ENCODE measurements around the gene CWC25. TPM values are rescaled to one million over a fixed set of nuclear protein-coding genes. Genes with fewer than 3 reads are reported as not detected.

The CWC25 gene
- total RNA-seq, 1 experiment from 2014 or later: 18.2 TPM

DNA sequence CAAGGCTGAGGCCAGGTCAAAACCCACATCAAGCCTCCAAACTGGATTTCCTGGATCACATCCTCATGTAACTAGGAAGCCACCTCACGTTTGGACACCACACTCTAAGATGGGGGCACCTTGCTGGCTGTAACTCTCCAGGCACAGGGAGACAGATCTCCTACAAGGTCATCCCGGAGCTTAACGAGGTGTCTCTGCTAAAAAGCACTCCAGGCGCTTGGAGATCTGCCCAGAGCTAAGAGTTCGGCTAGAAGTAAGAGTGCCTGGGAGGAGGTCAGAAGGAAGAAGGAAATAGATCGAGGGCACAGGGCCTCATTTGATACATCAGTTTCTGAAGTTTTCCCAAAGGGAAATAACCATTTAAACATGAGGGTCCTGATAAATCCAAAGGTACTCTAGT is 56.7 kb downstream of the CWC25 start:
- H3K4me1 Mint-ChIP-seq (ENCODE audit: low read depth, unreplicated experiment): no peaks in the 10 kb centered on the region
- Histone ChIP-seq H3K27me3 (replicated peaks; ENCODE audit: control insufficient read depth, insufficient read depth, low read length) (no peaks in the 10 kb centered on the region), H3K9me3 (no peaks in the 10 kb centered on the region), H3K36me3 (ENCODE audit: control insufficient read depth, insufficient read depth, low read length) (peaks cover 2% of the 10 kb centered on the region; the same call in 1 of the 2 replicates), H3K4me1 (no peaks in the 10 kb centered on the region), H3K4me3 (ENCODE audit: low read depth, low read length) (no peak overlapping the region)
- H3K36me3 Mint-ChIP-seq (ENCODE audit: insufficient read depth, unreplicated experiment): peaks cover 64% of the 10 kb centered on the region
- no peaks in the 10 kb centered on the region for H3K9me3 Mint-ChIP-seq (ENCODE audit: unreplicated experiment)
- intact Hi-C loops (cut with micrococcal nuclease; ENCODE audit: unreplicated experiment): no loop called here
- DNase-seq: no peak
- no peak overlapping the region for H3K4me3 Mint-ChIP-seq (ENCODE audit: unreplicated experiment)
- POLR2A ChIA-PET: no interaction called here
- no peak overlapping the region for H3K27ac Mint-ChIP-seq (ENCODE audit: unreplicated experiment)
- CTCF ChIA-PET: no interaction called here
- TF ChIP-seq, protein P1, sequence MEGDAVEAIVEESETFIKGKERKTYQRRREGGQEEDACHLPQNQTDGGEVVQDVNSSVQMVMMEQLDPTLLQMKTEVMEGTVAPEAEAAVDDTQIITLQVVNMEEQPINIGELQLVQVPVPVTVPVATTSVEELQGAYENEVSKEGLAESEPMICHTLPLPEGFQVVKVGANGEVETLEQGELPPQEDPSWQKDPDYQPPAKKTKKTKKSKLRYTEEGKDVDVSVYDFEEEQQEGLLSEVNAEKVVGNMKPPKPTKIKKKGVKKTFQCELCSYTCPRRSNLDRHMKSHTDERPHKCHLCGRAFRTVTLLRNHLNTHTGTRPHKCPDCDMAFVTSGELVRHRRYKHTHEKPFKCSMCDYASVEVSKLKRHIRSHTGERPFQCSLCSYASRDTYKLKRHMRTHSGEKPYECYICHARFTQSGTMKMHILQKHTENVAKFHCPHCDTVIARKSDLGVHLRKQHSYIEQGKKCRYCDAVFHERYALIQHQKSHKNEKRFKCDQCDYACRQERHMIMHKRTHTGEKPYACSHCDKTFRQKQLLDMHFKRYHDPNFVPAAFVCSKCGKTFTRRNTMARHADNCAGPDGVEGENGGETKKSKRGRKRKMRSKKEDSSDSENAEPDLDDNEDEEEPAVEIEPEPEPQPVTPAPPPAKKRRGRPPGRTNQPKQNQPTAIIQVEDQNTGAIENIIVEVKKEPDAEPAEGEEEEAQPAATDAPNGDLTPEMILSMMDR (IDR thresholded peaks at IDR 0.05; ENCODE audit: insufficient read depth in 1 of 2, low read depth in 1 of 2, low read length in 1 of 2, severe bottlenecking in 1 of 2, unreplicated experiment in 1 of 2): no peak
- no peaks in the 10 kb centered on the region for H3K27me3 Mint-ChIP-seq (ENCODE audit: insufficient read depth, unreplicated experiment)
- no TSS peak for BruUV-seq (replicated peaks)

DNA sequence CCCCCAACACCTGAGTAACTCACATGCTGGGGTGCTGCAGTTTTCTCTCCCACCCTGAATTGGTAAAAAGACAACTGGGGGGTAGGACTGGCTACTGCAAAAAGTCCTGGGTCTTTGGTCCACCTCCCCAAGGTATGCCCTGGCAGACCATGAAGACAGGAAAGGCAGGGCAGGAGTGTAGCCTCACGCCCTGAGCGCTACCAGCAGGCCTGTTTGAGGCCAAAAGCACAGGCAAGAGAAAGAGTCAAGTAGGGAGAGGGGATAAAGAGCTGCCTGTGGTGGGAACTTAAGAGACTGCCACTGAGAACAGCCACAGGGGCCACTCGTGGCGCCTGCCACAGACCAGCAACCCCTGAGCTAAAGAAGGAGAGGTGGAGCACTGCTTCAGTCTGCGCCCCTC is 58.8 kb downstream of the CWC25 start:
- Mint-ChIP-seq H3K27ac (ENCODE audit: unreplicated experiment) (no peak overlapping the region), H3K4me1 (ENCODE audit: low read depth, unreplicated experiment) (no peaks in the 10 kb centered on the region), H3K4me3 (ENCODE audit: unreplicated experiment) (no peak overlapping the region), H3K36me3 (ENCODE audit: insufficient read depth, unreplicated experiment) (peaks cover 75% of the 10 kb centered on the region), H3K9me3 (ENCODE audit: unreplicated experiment) (no peaks in the 10 kb centered on the region), H3K27me3 (ENCODE audit: insufficient read depth, unreplicated experiment) (no peaks in the 10 kb centered on the region)
- Histone ChIP-seq H3K36me3 (ENCODE audit: control insufficient read depth, insufficient read depth, low read length) (peaks cover 2% of the 10 kb centered on the region; the same call in 1 of the 2 replicates), H3K27me3 (replicated peaks; ENCODE audit: control insufficient read depth, insufficient read depth, low read length) (no peaks in the 10 kb centered on the region), H3K9me3 (no peaks in the 10 kb centered on the region), H3K4me3 (ENCODE audit: low read depth, low read length) (no peak overlapping the region), H3K4me1 (no peaks in the 10 kb centered on the region)
- DNase-seq: no peak
- POLR2A ChIA-PET: no interaction called here
- no TSS peak for BruUV-seq (replicated peaks)
- TF ChIP-seq, protein P1 (IDR thresholded peaks at IDR 0.05; ENCODE audit: insufficient read depth in 1 of 2, low read depth in 1 of 2, low read length in 1 of 2, severe bottlenecking in 1 of 2, unreplicated experiment in 1 of 2): no peak
- CTCF ChIA-PET: no interaction called here
- intact Hi-C loops (cut with micrococcal nuclease; ENCODE audit: unreplicated experiment): no loop called here

DNA sequence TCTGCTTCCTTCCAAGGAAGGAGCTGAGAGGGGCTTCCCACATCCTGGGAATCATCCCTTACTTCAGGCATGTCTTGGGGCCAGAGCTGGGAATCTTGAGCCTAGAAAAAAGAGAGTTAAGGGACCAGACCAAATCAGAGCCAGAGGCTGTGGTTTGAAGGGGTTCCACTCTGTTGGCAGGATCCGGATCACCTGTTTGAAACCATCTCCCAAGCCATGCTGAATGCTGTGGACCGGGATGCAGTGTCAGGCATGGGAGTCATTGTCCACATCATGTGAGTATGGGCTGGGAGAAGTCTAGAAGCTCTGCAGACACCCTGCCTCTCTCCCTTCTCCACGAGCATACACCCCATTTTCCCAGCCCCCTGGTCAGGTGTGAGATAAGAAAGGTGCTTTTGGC is 62.9 kb downstream of the CWC25 start:
- BruUV-seq (replicated peaks): no TSS peak
- Mint-ChIP-seq H3K4me3 (ENCODE audit: unreplicated experiment) (no peak overlapping the region), H3K4me1 (ENCODE audit: low read depth, unreplicated experiment) (no peaks in the 10 kb centered on the region), H3K27me3 (ENCODE audit: insufficient read depth, unreplicated experiment) (no peaks in the 10 kb centered on the region), H3K36me3 (ENCODE audit: insufficient read depth, unreplicated experiment) (peaks cover 88% of the 10 kb centered on the region), H3K9me3 (ENCODE audit: unreplicated experiment) (no peaks in the 10 kb centered on the region), H3K27ac (ENCODE audit: unreplicated experiment) (no peak overlapping the region)
- CTCF ChIA-PET: interaction anchor here (0.7 to 1.4 kb wide), 2 partner anchors 38 to 57 kb away, joined by 3 read pairs; no protein-coding TSS in a partner anchor
- H3K9me3 ChIP-seq: no peaks in the 10 kb centered on the region
- intact Hi-C loops (cut with micrococcal nuclease; ENCODE audit: unreplicated experiment): no loop called here
- POLR2A ChIA-PET: interaction anchor here (0.6 kb wide), 1 partner anchor 82 kb away, joined by 6 read pairs; no protein-coding TSS in a partner anchor
- no peaks in the 10 kb centered on the region for H3K4me1 ChIP-seq
- no peak for DNase-seq
- no peaks in the 10 kb centered on the region for H3K27me3 ChIP-seq (replicated peaks; ENCODE audit: control insufficient read depth, insufficient read depth, low read length)
- H3K36me3 ChIP-seq (ENCODE audit: control insufficient read depth, insufficient read depth, low read length): peaks cover 8% of the 10 kb centered on the region
- TF ChIP-seq, protein P1 (IDR thresholded peaks at IDR 0.05; ENCODE audit: insufficient read depth in 1 of 2, low read depth in 1 of 2, low read length in 1 of 2, severe bottlenecking in 1 of 2, unreplicated experiment in 1 of 2): no peak
- H3K4me3 ChIP-seq (ENCODE audit: low read depth, low read length): no peak overlapping the region
